GM21381 (cell line): ENCODE data around the gene PCID2.

Source experiments
- ATAC-seq: cut with Tn5 transposase; IDR thresholded peaks from one replicate; pipeline ENCODE4 v1.9.1; 2021; ENCODE audit warnings: mild to moderate bottlenecking, moderate library complexity; ENCODE audit not compliant: unreplicated experiment

The PCID2 gene

GRCh38 chr13:113150550-113151365, 57.7 kb downstream of the PCID2 start:
- no peak for ATAC-seq

GRCh38 chr13:113149711-113150549, 58.5 kb downstream of the PCID2 start:
- ATAC-seq: no peak

GRCh38 chr13:113148940-113149503, 59.4 kb downstream of the PCID2 start:
- no peak for ATAC-seq

- no peak for ATAC-seq
Measured at GRCh38 chr13:113148407-113148806, 60.1 kb downstream of the PCID2 start.

GRCh38 chr13:113147206-113147605, 61.3 kb downstream of the PCID2 start:
- no peak for ATAC-seq

DNA sequence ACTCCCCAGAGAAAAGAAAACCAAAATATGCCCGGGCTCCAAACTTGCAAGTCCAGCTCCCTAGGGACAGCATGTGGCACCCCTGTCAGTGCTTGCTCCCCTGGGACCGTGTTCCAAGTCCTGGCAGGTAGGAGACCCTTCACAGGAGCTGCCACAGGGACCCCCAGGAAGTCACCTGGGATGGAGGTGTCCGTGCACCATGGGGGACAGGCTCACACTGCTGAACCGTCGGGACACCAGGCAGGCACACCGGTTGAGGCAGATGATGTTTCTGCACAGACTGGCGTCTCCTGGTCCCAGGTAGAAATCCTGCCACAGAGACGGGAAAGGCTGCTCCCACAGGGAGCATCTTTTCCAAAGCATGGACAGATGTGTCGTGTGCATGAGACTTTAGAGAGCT, 61.7 kb downstream of the PCID2 start:
- no peak for ATAC-seq

GRCh38 chr13:113145911-113146598, 62.4 kb downstream of the PCID2 start:
- no peak for ATAC-seq

DNA sequence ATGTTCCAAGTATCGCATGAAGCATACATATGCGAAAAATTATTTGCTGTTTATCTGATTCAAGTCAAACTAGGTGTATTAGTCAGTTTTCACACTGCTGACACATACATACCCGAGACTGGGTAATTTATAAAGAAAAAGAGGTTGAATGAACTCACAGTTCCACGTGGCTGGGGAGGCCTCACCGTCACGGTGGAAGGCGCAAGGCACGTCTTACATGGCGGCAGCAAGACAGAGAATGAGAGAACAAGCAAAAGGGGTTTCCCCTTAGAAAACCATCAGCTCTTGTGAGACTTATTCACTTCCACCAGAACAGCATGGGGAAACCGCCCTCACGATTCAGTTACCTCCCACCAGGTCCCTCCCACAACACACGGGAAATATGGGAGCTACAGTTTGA, 63.0 kb downstream of the PCID2 start:
- ATAC-seq: no peak

DNA sequence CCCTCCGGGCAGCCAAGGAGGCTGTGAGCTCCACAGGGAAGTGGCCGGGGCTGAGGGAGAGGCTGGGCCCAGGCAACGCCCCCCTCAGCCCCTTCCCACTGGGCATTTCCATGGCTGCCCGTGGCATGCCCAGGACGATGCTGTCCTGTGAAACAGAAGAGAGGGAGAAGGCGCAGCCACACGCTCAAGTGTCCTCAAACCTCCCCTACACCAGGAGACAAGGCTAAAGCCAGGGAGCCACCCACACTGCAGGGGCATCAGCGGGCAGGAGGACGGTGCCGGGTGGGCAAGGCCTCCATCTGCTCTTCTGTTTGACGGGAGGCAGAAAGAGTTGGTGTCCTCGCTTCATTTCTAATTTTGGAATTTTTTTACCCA, 64.2 kb downstream of the PCID2 start:
- ATAC-seq: no peak

DNA sequence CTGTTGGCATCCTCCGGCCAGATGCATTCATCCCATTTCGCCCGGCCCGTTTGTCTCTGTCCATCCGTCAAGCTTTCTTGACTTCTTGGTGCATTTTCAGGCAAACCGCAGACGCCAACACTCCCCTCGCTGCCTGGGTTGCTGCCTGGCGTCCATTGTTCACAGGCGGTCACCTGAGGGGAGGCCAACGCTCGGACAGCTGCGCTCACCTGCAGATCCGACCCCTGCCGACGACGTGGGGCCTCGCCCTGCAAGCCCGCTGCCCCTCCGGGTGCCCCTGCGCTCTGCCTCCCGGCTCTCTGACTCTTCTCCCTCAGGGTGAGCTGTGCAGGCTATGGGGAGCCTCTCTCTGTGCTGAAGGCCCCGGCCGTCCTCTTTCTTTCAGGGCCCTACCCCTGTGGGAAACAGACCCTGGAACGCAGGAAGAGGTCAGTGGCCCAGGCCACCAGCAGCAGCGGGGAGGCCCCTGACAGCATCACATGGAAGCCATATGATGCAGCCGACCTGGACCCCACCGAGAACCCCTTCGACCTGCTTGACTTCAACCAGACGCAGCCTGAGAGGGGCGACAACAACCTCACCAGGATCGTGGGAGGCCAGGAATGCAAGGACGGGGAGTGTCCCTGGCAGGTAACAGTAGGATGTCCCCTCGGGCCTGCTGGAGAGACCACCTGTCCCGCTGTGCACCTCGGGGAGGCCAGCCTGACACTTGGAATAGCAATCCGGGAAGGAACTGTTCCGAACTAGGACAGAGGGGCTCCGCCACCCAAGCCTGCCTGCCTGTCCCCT, 64.8 kb downstream of the PCID2 start:
- ATAC-seq: no peak

DNA sequence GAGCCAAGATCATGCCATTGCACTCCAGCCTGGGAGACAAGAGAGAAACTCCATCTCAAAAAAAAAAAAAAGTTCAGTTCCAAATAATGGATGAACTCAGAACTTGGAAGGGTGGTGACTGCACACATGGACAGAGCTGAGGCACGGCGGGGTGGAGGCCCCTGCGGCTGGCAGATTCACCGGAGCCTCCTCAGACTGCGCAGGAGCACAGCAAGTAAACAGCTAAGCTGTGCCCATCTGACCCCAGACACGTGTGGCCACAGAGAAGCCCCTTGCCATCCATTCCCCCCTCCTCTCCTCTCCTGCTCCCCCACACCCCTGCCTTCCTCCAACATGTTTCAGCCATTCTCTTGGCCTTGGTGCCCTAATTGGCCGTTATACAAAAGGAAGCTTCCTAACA, 65.6 kb downstream of the PCID2 start:
- ATAC-seq: no peak

DNA sequence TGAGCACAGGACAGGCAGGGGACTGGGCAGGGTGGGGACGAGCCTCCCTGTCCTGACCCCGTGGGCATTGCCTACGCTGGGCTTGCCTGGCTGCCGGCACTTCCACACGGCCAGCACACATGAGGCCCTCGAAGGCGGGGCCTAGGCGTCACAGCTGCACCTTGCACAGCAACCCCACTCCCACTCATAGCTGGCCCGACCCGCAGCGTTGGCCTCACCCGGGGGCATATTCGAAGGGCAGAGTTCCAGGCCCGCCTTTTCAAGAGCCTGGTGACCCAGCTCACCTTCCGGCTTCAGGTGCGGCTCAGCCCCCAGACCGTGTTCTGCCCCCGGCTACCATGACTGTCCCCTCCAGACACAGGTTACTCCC, 66.9 kb downstream of the PCID2 start:
- no peak for ATAC-seq

- ATAC-seq: no peak
Measured at GRCh38 chr13:113140677-113141600, 67.5 kb downstream of the PCID2 start.

DNA sequence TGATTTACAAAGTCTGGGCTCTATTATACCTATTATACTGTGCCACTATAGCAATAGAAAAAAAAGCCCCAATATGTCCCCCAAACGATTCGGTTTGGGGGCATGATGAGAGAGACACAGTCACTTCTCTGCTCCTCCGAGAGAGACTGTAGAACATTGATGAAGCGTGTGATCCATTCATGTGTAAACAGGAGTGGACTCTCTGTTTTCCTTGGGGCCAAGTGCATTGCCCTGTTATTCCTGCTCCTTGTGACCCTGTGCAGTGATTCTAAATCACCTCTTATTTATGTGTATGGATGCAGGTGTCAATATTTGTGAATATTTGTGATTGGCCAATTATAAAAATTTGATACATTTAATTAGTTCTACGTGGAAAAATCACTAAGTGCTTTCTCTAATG, 68.9 kb downstream of the PCID2 start:
- ATAC-seq: no peak

- ATAC-seq: no peak
Measured at GRCh38 chr13:113138792-113139551, 69.5 kb downstream of the PCID2 start.

GRCh38 chr13:113137691-113138298, 70.7 kb downstream of the PCID2 start:
- ATAC-seq: no peak

- no peak for ATAC-seq
Measured at GRCh38 chr13:113135281-113135760, 73.1 kb downstream of the PCID2 start.
